Liver (tissue), 3 donors: ENCODE measurements around the gene BTN1A1.

Source experiments
- ATF3 ChIP-seq: IDR thresholded peaks from 2 replicates; pipeline ENCODE4 v1.6.1; 2016; ENCODE audit warnings: antibody characterized with exemption
- CTCF ChIP-seq: fragments of 150-350 bp; IDR thresholded peaks from 2 replicates; pipeline ENCODE4 v1.5.1; 2017; ENCODE audit warnings: improper control_type of control experiment, low read depth, low read length; ENCODE audit not compliant: missing input control
- GABPA ChIP-seq, 2 donors: IDR thresholded peaks in 1 of 2; conservative IDR thresholded peaks in 1 of 2; 2 replicates each; pipeline ENCODE4 v1.6.1; 2016; ENCODE audit warnings: antibody characterized with exemption in 2 of 2, mild to moderate bottlenecking in 1 of 2, moderate library complexity in 1 of 2
- HNF4A ChIP-seq, 2 donors: conservative IDR thresholded peaks; 2 replicates each; pipeline ENCODE4 v1.6.1; 2016; ENCODE audit warnings: antibody characterized with exemption in 2 of 2, mild to moderate bottlenecking in 2 of 2
- JUND ChIP-seq, 2 donors: IDR thresholded peaks; 2 replicates each; pipeline ENCODE4 v1.6.1; 2016; ENCODE audit warnings: antibody characterized with exemption in 2 of 2
- MAX ChIP-seq: IDR thresholded peaks from 2 replicates; pipeline ENCODE4 v1.6.1; 2016; ENCODE audit warnings: antibody characterized with exemption
- NR2F2 ChIP-seq: IDR thresholded peaks from 2 replicates; pipeline ENCODE4 v1.6.1; 2016; ENCODE audit warnings: antibody characterized with exemption
- RAD21 ChIP-seq, 2 donors: IDR thresholded peaks; 2 replicates each; pipeline ENCODE4 v1.6.1; 2016; ENCODE audit warnings: antibody characterized with exemption in 2 of 2, mild to moderate bottlenecking in 2 of 2
- REST ChIP-seq: IDR thresholded peaks from 2 replicates; pipeline ENCODE4 v1.6.1; 2016; ENCODE audit warnings: antibody characterized with exemption, mild to moderate bottlenecking
- RXRA ChIP-seq, 2 donors: IDR thresholded peaks; 2 replicates each; pipeline ENCODE4 v1.6.1; 2017 to 2018; ENCODE audit warnings: antibody characterized with exemption in 2 of 2, mild to moderate bottlenecking in 1 of 2
- TAF1 ChIP-seq: conservative IDR thresholded peaks from 2 replicates; pipeline ENCODE4 v1.6.1; 2016; ENCODE audit warnings: antibody characterized with exemption, mild to moderate bottlenecking
- donor health status: healthy.
- donor health status: healthy.

GRCh38 chr6:26501482-26501986, 1.4 kb downstream of the BTN1A1 start:
- no peak for TF ChIP-seq CTCF
- no peak for TF ChIP-seq MAX
- no peak for TF ChIP-seq RAD21 (IDR thresholded peaks at IDR 0.05)
- no peak for TF ChIP-seq REST
- no peak for TF ChIP-seq JUND (IDR thresholded peaks at IDR 0.05)
- no peak for TF ChIP-seq GABPA (IDR thresholded peaks at IDR 0.05 in 1 of 2, conservative IDR thresholded peaks at IDR 0.05 in 1 of 2)
- no peak for TF ChIP-seq HNF4A (conservative IDR thresholded peaks at IDR 0.05)
- TF ChIP-seq RXRA (IDR thresholded peaks at IDR 0.05): no peak
- no peak for TF ChIP-seq TAF1
- no peak for TF ChIP-seq NR2F2
- TF ChIP-seq ATF3: no peak
